Measurements from ENCODE around the gene AKAP4.

AKAP4 gene

GRCh38 chrX:50200907-50201306, at the start of gene AKAP4:
Gene AKAP4 (minus strand): TSS chrX:50201007. CDS start chrX:50200889, 118 bp downstream.
- no peak for TF ChIP-seq CTCF (IDR thresholded peaks at IDR 0.05; ENCODE audit: borderline replicate concordance, insufficient read depth, low read depth, low read length)
- H3K4me3 ChIP-seq (ENCODE audit: low read depth, low read length): no peak within 1 kb of the TSS

GRCh38 chrX:50211510-50211909, 10.7 kb upstream of the AKAP4 start:
- no peak overlapping the region for H3K4me3 ChIP-seq (ENCODE audit: low read depth, low read length)
- peak; percentile 40; the same call in 1 of the 2 replicates for TF ChIP-seq CTCF (IDR thresholded peaks at IDR 0.05; ENCODE audit: borderline replicate concordance, insufficient read depth, low read depth, low read length)

- TF ChIP-seq CTCF (IDR thresholded peaks at IDR 0.05; ENCODE audit: borderline replicate concordance, insufficient read depth, low read depth, low read length): no peak
Measured at GRCh38 chrX:50206753-50207152, 5.9 kb upstream of the AKAP4 start.

GRCh38 chrX:50204364-50204899, 3.6 kb upstream of the AKAP4 start, which contains the start of gene CCNB3:
Gene CCNB3 (plus strand): TSS chrX:50204765. CDS start chrX:50285164, 80,399 bp downstream.
- peak; percentile 53; the same call in 1 of the 2 replicates for TF ChIP-seq CTCF (IDR thresholded peaks at IDR 0.05; ENCODE audit: borderline replicate concordance, insufficient read depth, low read depth, low read length)
- H3K4me3 ChIP-seq (ENCODE audit: low read depth, low read length): peak within 1 kb of the TSS; percentile 8

More at GRCh38 chrX:50206753-50207152, 5.9 kb upstream of the AKAP4 start:
- no peak overlapping the region for H3K4me3 ChIP-seq (ENCODE audit: low read depth, low read length)

GRCh38 chrX:50202539-50202938, 1.7 kb upstream of the AKAP4 start:
- no peak overlapping the region for H3K4me3 ChIP-seq (ENCODE audit: low read depth, low read length)
- no peak for TF ChIP-seq CTCF (IDR thresholded peaks at IDR 0.05; ENCODE audit: borderline replicate concordance, insufficient read depth, low read depth, low read length)

- TF ChIP-seq CTCF (IDR thresholded peaks at IDR 0.05; ENCODE audit: borderline replicate concordance, insufficient read depth, low read depth, low read length): no peak
- H3K4me3 ChIP-seq (ENCODE audit: low read depth, low read length): no peak overlapping the region
Measured at GRCh38 chrX:50198348-50198747, 2.5 kb downstream of the AKAP4 start.

GRCh38 chrX:50188859-50189600, 11.8 kb downstream of the AKAP4 start:
- no peak for TF ChIP-seq CTCF (IDR thresholded peaks at IDR 0.05; ENCODE audit: borderline replicate concordance, insufficient read depth, low read depth, low read length)
- H3K4me3 ChIP-seq (ENCODE audit: low read depth, low read length): no peak overlapping the region
